NCI-H510A (cell line): Measurements from ENCODE around the gene RIIAD1.
"Not testable (repeated sequence)": the region's sequence is repeated elsewhere in the genome, so short reads cannot be mapped to it uniquely, and the experiment has no call there.

Experiments
- DNase-seq: peaks from one replicate; lab custom pipeline; 2025; lab: John Stamatoyannopoulos, UW

RIIAD1 gene, protein sequence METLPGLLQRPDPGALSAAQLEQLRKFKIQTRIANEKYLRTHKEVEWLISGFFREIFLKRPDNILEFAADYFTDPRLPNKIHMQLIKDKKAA

DNA sequence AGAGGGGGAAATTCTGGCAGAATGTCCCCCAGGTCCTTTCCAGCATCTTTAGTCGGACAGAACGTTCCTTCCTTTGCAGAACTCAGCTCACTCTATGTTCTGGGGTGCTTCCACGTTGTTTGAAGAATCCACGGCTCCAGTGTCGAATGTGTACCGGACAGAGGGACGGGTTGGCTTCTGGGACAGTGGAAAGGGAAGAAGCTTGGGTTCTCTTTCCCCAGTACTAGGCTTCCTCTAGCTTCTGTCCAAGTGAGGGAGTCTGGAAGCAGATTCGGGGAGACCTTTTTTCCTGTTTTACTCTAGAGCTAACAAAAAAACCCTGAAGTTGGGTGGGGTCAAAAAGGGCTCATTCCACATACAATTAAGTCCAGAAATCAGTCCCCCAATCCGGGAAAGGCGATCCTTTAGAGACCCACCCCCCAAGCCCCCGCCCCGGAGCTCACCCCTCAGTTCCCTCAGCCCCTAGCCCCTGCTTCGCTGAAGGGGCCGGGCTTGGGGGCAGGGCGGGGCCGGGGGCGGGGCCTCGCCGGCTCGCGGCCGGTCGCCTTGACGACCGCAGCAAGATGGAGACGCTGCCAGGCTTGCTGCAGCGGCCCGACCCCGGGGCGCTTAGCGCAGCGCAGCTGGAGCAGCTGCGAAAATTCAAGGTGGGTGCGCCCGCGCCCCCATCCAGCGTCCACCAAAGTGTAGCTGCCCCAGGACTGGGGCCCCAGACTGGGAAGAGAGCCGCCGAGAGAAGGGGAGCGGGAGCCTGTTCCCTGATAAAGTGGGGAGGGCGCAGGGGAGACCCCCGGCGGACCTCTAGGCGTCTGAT is at the start of gene RIIAD1:
RIIAD1 (plus strand) TSS at position 549 of the 814 bp plus-strand sequence; CDS start at position 564, 15 bp downstream.
- DNase-seq, result no peak

DNA sequence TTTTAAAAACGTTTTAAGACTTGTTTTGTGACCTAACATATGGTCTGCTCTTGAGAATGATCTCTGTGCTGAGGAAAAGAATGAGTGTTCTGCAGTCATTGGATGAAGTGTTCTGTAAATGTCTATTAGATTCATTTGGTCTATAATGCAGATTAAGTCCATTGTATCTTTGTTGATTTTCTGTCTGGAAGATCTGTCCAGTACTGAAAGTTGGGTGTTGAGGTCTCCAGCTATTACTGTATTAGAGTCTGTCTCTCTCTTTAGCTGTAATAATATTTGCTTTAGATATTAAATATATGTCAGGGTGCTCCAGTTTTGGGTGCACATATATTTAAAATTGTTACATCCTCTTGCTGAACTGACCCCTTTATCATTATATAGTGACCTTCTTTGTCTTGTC is 47.9 kb upstream of the RIIAD1 start:
- no peak for DNase-seq

DNA sequence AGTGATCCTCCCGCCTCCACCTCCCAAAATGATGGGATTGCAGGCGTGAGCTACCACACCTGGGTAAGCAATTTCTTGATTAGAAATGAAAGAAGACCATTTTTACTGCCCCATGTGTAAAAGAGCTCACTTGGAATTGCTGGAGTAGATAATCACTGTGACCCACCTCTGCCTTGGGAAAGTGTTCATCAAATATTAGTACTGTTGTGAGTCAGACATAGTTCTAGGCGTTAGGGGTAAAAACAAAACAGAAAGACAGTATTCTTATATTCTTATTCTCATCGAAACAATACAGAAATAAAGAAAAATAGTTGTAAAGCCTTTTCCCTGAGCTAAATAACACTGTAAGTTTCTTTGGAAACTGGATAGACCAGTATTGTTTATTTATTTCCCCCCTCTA is 40.9 kb upstream of the RIIAD1 start:
- no peak for DNase-seq

DNA sequence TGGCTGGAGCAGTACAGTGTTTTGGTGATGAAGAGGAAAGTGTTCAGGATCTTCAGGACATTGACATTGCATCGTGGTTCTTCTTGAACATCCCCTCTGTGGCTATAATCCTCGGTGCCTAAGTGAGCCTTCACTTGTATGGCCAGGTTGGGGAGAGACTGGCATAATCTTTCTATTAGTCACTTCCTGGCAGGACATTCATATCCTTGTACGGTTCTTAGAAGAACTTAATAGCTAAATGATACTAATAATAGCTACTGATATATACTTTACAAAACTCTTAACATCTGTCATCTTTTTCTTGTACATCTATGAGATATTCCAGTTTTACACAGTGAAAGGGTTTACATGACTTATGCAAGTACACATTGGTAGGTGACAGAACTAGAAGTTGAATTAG is 40.5 kb upstream of the RIIAD1 start:
- DNase-seq, result no peak

DNA sequence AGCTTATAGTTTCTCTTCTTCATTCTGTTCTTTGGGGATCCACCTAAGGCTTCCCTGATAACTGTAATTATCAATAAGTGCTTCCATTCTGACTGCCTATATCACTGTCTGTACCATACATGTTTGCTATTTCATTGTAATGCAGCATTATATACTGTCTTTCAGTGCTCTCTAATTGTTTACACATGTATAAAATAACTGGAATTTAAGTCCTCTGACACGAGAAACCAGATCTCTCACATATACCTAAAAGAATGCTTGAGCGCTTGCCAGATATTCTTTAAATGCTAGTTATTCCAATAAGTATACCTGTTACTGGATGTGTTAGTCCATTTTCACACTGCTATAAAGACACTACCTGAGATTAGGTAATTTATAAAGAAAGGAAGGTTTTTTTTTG is 39.4 kb upstream of the RIIAD1 start:
- DNase-seq, result no peak

DNA sequence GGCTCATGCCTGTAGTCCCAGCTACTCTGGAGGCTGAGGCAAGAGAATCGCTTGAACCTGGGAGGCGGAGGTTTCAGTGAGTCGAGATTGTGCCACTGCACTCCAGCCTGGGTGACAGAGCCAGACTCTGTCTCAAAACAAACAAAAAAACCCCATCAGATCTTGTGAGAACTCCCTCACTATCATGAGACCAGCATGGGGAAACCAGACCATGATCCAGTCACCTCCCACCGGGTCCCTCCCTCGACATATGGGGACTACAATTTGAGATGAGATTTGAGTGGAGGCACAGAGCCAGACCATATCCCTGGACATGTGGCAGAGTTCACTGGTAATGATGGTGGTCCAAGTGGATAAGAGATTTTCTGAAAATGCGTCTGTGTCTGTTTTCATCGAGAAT is 38.4 kb upstream of the RIIAD1 start:
- not testable (repeated sequence) for DNase-seq

DNA sequence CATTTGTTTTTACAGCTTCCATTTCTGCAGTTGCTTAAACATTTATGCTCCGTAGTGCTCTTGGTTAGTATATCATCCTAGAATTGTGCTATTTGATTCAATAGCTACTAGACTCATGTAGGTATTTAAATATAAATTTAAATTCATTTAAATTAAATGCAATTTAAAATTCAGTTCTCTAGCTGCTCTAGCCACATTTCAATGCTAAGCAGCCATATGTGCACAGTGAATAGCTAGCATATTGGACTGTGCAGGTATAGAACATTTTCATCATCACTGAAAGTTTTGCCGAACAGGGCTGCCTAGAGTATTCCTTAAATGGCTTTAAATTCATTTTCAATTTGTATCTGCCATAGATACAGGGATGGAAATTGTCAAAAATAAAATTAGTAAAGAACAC is 37.2 kb upstream of the RIIAD1 start:
- no peak for DNase-seq

DNA sequence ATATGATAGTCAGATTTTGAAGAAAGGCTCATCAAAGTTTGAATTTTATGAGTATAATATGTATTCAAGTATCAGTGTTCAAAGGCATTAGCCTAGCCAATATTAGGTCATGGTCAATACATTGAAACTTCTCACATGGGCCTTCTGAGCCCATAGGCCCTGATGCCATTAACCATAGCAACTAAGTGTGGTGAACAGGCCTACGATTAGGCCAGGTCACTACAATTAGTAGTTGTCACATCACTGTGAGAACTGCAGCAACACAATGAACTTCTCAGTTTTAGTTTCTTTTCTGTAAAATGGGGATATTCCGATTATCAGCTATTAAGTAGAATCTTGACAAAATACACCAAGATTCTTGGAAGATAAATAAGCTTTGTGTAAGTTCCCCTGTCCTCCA is 34.8 kb upstream of the RIIAD1 start:
- DNase-seq, result no peak

DNA sequence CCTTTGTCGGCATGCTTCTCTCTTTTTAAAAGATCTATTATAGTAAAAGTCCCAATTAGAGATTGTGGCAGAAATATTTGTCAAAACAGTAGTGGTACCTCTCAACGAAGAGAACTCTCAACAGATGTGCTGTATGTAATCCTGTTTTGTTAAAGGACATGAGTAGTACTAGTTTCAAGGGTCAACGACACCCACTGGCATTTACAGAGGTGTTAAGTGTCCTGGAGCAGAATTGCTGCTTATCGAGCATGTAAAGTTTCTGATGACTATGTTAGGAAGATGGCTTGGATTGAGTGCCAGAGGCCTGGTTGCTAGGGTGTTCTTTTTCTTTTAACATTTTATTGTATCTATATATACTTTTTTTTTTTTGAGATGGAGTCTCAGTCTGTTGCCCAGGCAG is 31.8 kb upstream of the RIIAD1 start:
- no peak for DNase-seq

DNA sequence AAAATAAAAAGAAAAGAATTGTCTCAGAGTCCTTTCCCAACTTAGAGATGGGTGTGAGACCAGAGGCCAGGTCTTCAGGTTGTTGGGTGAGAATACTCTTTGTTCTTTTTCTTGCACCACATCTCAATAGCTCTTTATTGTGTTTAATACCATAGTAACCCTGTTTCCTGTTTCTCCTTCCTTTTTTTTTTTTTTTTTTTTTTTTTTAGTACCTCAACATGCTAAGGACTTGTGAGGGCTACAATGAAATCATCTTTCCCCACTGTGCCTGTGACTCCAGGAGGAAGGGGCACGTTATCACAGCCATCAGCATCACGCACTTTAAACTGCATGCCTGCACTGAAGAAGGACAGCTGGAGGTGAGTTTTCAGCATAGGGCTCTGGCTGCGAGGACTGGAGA is 29.1 kb upstream of the RIIAD1 start:
- no peak for DNase-seq

DNA sequence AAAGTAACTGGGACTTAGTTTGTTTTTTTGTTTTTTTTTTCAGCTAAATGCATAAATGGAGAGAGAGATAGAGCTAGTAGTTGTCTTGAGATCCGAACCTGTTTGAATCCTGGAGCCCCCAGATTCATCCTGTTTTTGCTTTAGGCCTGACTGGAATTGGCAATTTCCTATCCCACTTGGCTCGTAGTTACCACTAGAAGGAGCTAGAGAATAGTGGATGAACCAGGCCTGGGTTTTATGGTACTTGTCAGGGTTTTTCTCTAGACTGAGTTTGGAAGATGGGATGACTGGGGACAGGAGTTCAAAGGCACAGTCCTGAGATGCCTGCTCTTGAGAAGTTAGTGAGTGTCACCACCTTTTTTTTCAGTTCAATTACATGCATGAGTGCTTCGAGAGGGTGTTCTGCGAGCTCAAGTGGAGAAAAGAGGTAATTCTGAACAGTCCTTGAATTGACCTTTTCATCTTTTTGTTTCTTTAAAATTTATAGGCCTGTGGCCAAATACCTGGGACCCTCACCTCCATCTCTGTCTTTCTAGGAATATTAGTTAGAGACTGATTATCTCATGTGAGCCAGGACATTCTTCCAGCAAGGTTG is 28.2 kb upstream of the RIIAD1 start:
- DNase-seq, result no peak

DNA sequence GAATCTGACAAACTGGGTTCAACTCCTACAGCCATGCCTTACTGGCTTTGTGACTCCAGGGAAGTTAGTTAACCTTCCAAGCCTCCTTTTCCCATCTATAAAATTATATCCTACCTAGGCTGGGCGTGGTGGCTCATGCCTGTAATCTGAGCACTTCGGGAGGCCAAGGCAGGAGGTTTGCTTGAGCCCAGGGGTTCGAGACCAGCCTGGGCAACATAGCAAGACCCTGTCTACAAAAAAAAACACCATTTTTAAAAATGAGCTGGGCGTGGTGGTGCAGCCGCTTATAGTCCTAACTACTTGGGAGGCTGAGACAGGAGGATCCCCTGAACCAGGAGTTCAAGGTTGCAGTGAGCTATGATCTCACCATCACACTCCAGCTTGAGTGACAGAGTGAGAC is 19.8 kb upstream of the RIIAD1 start:
- DNase-seq, result no peak

DNA sequence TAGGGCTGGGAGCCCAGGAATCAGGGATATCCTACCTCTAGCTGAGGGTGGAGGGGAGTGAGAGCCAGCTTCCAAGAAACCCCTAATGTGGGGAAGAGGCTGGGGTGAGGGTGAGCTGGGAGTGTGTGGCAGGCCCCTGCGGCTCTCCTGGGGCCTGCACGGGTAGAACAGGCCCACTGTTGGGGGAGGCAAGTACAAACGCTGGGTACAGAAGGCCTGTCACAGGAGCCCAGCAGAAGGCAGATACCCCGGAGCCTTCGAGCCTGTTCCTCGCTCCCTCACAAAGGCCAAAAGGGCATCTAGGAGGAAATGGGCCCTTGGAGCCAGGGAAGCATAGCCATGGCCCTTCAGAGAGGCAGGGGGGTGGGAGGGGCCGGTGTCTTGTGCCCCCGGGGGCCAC is 18.4 kb upstream of the RIIAD1 start:
- no peak for DNase-seq

DNA sequence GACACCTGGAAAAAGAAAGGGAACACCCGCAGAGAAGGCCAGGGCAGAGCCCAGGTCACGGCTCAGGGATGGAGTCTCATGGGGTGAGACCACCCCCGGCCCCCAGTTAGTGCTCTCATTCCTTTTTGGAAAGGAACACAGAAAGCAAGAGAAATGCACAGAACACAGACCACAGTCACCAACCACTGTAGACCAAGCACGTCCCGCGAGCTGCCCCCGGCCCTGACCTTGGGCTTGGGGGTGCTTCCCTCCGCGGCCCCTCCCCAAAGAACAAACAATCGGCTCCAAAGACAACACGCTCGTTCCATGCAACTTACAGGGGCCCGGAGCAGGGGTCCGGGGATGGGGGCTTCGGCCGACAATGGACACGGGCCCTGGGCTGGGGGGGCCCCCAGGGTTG is 17.5 kb upstream of the RIIAD1 start:
- no peak for DNase-seq

DNA sequence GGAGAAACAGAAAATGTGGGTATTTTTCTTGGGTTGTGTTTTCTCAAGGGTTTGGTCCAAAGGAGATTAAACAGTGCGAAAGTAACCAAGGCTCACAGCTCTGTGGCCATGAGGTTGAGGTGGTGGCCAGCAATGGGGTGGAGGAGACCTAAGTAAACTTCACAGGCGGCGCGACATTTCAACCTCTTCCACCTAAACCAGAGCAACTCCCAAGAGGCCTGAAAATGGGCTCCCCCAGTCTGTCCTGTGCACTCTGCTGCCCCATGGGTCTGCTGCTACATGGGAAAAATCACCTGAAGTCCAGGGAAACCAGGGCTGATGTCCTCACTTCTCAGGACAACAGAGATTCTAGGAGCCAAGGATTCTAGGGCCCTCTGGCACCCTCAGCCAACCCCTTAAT is 17.1 kb upstream of the RIIAD1 start:
- no peak for DNase-seq

DNA sequence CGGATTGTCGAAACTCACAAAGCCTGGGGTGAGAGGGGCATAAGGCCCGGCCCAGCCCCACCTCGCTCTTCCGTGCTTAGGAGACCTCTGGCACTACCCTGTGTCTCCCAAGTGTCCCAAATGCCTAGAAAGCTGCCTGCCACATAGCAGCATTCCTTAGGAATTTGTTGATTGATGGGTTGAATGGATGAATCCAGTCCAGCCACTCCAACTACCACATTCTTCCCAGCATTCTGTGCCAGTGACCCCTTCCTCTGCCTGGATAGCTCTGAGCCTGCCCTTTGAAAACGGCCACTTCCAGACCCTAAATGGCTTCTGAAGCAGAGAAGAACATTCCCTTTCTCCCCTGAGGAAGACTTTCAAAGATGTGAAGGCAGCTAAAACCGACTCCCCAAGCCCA is 16.2 kb upstream of the RIIAD1 start:
- no peak for DNase-seq

DNA sequence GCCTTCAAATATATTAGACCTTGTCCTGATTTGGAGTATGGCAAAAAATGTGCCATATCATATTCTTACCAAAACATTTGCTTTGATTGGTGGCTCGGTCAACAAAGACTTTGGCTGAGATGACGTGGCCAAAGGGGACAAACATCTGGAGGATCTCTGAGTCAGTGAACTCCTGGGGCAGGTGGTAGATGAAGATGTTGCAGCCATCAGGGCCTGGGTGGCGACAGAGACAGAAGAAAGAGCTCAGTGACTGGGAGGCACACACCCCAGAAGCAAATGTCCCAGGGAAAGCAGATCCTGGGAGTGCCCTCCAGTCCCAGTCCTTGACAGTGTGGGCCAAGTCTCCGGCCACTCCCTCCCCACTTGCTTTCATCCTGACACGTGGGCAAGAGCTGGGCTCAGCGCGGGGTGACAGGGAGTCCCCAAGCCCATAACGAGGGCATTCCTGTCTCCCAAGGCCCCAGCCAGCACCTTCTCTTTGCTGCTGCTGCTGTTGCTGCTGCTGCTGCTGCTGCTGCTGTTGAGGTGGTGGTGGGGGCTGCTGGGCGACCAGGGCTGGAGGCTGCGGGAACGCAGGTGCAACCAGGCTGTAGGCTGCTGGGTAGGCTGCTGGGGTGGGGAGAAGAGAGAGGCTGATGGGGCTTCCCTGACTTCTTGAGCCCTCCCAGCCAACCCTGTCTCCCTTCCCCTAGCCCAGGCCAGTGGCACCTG is 15.4 kb upstream of the RIIAD1 start:
- no peak for DNase-seq

DNA sequence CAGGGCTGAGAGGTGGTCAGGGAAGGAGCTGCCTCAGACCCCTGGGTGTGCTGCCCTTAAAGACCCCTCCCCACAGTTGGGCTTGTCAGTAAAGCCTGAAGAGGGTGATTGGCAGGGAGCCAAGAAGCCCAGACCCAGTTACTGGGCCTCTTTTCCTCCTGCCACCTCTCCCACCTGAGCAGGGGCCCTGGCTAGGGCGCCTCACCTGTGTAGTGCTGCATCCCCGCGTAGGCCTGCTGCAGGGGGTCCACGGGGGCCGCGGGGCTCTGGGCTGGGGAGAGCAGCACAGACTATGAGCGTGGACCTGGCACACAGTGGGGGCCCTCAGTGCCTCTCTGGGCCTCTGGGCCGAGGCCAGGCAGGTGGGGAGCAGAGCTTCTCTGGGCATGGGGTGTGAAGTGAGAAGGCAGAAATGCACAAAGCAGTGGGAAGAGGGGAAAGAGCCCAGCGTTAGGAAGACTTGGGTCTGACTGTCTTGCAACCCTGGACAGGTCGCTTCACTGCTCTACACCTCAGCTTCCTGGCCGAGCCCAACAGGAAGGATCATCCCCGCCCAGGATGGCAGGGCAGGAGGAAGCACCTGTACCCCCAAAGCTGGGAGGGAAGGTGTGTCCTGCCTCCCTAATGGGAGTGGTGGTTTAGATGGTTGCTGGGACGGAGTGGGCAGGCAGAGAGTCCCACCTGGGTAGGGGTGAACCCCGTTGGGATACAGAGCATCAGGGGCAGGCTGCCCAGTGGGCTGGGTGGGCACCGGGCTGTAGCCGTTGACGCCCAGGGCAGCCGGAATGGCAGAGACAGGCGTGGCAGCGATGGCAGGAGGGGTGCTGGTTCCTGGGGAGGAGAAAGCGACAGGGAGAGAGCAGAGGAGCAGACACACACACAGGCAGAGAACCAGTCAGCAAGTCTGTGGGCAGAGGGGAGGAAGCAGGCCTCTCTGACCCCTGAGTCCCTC is 14.6 kb upstream of the RIIAD1 start:
- DNase-seq, result no peak

DNA sequence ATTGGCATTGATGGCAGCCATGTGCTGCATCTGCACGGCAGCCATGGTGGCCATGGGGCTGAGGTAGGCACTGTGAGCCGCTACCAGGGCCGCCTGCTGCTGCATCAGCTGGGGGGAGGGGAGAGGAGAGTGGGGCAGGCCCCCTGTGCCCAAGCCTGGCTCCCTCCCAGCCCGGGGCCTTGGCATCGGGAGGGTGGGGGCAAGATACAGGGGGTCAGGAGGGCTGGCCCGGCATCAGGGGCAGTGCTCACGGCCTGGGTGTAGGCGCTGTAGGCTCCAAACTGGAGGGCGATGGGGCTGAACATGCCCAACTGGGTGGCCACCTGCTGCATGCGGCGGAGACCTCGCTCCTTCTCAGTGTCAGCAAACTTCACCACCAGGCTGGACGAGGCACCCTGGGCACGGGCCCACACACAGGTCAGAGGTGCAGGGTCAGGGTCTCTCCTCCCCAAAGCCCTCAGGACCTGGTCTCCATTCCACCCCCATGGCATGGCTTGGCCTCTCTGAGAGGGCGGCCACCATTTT is 13.7 kb upstream of the RIIAD1 start:
- no peak for DNase-seq

DNA sequence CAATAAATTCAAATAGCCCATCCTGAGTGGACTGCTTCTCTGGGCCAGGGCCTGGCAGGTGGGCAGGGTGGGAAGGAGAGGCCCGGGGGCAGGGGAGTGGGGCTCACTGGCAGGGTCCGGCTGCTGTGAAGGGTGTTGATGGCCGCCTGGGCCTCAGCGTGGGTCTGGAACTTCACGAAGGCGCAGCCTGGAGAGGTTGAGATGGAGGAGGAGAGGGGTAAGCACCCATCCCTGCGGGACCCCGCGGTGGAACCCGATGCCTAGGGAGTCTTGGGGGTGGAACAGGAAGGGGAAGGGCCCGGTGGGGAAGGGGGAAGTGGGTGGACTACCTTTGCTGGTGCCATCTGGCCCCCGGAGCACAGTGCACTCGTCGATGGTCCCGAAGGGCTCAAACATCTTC is 12.4 kb upstream of the RIIAD1 start:
- DNase-seq, result no peak

DNA sequence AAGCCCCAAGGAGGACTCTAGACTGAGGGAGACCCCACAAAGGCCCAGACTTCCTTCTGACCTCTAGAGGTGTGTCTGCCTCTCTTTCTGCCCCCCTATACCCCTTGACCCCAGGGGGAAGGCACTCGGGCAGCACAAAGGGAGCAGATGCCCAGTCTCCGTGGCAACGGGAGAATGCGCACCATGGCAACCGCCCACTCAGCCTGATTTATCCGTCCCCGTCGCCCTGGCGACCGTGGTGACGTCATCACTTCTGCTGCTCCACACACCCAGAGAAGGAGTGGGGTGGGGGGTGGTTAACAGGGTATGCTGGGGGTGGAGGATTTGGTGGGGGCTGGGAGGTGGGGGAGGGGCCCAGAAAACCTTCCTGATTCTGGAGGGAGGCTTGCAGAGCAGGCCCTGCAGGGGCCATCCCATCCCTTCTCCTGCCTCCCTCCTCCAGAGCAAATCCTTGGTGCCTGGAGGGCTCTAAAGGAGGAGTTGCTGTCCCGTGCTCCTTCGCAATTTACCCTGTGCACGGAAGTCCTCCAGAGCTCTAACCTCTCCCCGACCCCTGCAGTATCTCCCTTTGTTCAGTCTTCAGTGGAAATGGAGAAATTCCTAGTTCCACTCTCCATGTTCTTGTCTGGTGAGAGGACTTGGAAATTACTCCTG is 11.0 kb upstream of the RIIAD1 start:
- DNase-seq, result no peak
